Measurements from ENCODE around the gene ZNHIT3. TPM values are rescaled to one million over a fixed set of nuclear protein-coding genes. Genes with fewer than 3 reads are reported as not detected.

Gene ZNHIT3
- total RNA-seq, 1 experiment from 2014 or later, result 35.5 TPM

- TF ChIP-seq EZH2 (IDR thresholded peaks at IDR 0.05; ENCODE audit: low read depth), result no peak
- TF ChIP-seq CTCF (conservative IDR thresholded peaks at IDR 0.05), result no peak
- H3K4me3 ChIP-seq, result no peak overlapping the region
- no peaks in the 10 kb centered on the region for H3K9me3 ChIP-seq (ENCODE audit: insufficient read depth, low read depth)
- no peaks in the 10 kb centered on the region for H3K9me2 ChIP-seq (ENCODE audit: insufficient read depth)
- no peaks in the 10 kb centered on the region for H3F3A ChIP-seq (ENCODE audit: insufficient read depth, low read depth)
- no peak overlapping the region for H2AFZ ChIP-seq
- H3K36me3 ChIP-seq (ENCODE audit: low read depth), result 0 out of 2 replicates have a peak, but pooled peaks cover 5% of the 10 kb centered on the region
- no peaks in the 10 kb centered on the region for H3K79me2 ChIP-seq (ENCODE audit: low read depth)
- POLR2A ChIA-PET (ENCODE audit: unreplicated experiment), result no interaction called here
- intact Hi-C loops (cut with micrococcal nuclease; ENCODE audit: unreplicated experiment), result no loop called here
- H3K27me3 ChIP-seq (ENCODE audit: insufficient read depth, low read depth), result no peaks in the 10 kb centered on the region
- no peak overlapping the region for H3K27ac ChIP-seq
- no peaks in the 10 kb centered on the region for H4K20me1 ChIP-seq (ENCODE audit: insufficient read depth)
- no TSS peak for BruUV-seq (replicated peaks)
- H3K4me1 ChIP-seq (replicated peaks; ENCODE audit: insufficient read depth), result no peaks in the 10 kb centered on the region
- CTCF ChIA-PET, result interaction anchor here (0.5 kb wide), 1 partner anchor 25 kb away, joined by 3 read pairs; no protein-coding TSS in a partner anchor
- DNase-seq, result no peak
- H3K4me2 ChIP-seq, result no peak overlapping the region
Observed at GRCh38 chr17:36511216-36511615, 24.7 kb downstream of the ZNHIT3 start.

GRCh38 chr17:36512641-36513040 is 26.2 kb downstream of the ZNHIT3 start:
- Histone ChIP-seq H3K79me2 (ENCODE audit: low read depth) (no peaks in the 10 kb centered on the region), H3K9me3 (ENCODE audit: insufficient read depth, low read depth) (no peaks in the 10 kb centered on the region), H3K4me1 (replicated peaks; ENCODE audit: insufficient read depth) (no peaks in the 10 kb centered on the region), H4K20me1 (ENCODE audit: insufficient read depth) (no peaks in the 10 kb centered on the region), H3K27me3 (ENCODE audit: insufficient read depth, low read depth) (no peaks in the 10 kb centered on the region), H3F3A (ENCODE audit: insufficient read depth, low read depth) (no peaks in the 10 kb centered on the region), H2AFZ (no peak overlapping the region), H3K27ac (no peak overlapping the region), H3K36me3 (ENCODE audit: low read depth) (no peaks in the 10 kb centered on the region), H3K4me3 (no peak overlapping the region), H3K4me2 (no peak overlapping the region), H3K9me2 (ENCODE audit: insufficient read depth) (no peaks in the 10 kb centered on the region)
- POLR2A ChIA-PET (ENCODE audit: unreplicated experiment), result no interaction called here
- no TSS peak for BruUV-seq (replicated peaks)
- DNase-seq, result no peak
- CTCF ChIA-PET, result no interaction called here
- intact Hi-C loops (cut with micrococcal nuclease; ENCODE audit: unreplicated experiment), result no loop called here
- no peak for TF ChIP-seq EZH2 (IDR thresholded peaks at IDR 0.05; ENCODE audit: low read depth)
- TF ChIP-seq CTCF (conservative IDR thresholded peaks at IDR 0.05), result no peak

- DNase-seq, result no peak
- H3K4me3 ChIP-seq, result no peak overlapping the region
- TF ChIP-seq CTCF (conservative IDR thresholded peaks at IDR 0.05) (no peak), EZH2 (IDR thresholded peaks at IDR 0.05; ENCODE audit: low read depth) (no peak)
- H3K9me3 ChIP-seq (ENCODE audit: insufficient read depth, low read depth), result no peaks in the 10 kb centered on the region
- H3K27me3 ChIP-seq (ENCODE audit: insufficient read depth, low read depth), result no peaks in the 10 kb centered on the region
- POLR2A ChIA-PET (ENCODE audit: unreplicated experiment), result no interaction called here
- intact Hi-C loops (cut with micrococcal nuclease; ENCODE audit: unreplicated experiment), result no loop called here
- CTCF ChIA-PET, result interaction anchor here (0.6 kb wide), 1 partner anchor 14 kb away, joined by 5 read pairs; no protein-coding TSS in a partner anchor
- H3K36me3 ChIP-seq (ENCODE audit: low read depth), result peaks cover 8% of the 10 kb centered on the region; the same call in 1 of the 2 replicates
- no peaks in the 10 kb centered on the region for H3F3A ChIP-seq (ENCODE audit: insufficient read depth, low read depth)
- H3K4me2 ChIP-seq, result no peak overlapping the region
- no peaks in the 10 kb centered on the region for H3K9me2 ChIP-seq (ENCODE audit: insufficient read depth)
- H4K20me1 ChIP-seq (ENCODE audit: insufficient read depth), result no peaks in the 10 kb centered on the region
- BruUV-seq (replicated peaks), result no TSS peak
- no peaks in the 10 kb centered on the region for H3K4me1 ChIP-seq (replicated peaks; ENCODE audit: insufficient read depth)
- no peak overlapping the region for H2AFZ ChIP-seq
- no peaks in the 10 kb centered on the region for H3K79me2 ChIP-seq (ENCODE audit: low read depth)
- H3K27ac ChIP-seq, result no peak overlapping the region
Observed at GRCh38 chr17:36514856-36515255, 28.4 kb downstream of the ZNHIT3 start.

Measured in PC-9 (cell line).